Activated CD8-positive, alpha-beta memory T cell treated with anti-CD3 and anti-CD28 coated beads, Interleukin-2, amount 50 U/mL, for 1 hour (primary cell): ENCODE data around the gene TPM1.

Experiments used
- DNase-seq: peaks from one replicate; pipeline ENCODE4 v3.0.0-alpha.2; 2020; ENCODE audit errors: extremely low read depth

TPM1 gene

GRCh38 chr15:63075015-63075983, 32.8 kb downstream of the TPM1 start:
- DNase-seq, result no peak

- DNase-seq, result no peak
Observed at GRCh38 chr15:63075984-63076713, 33.6 kb downstream of the TPM1 start.

- DNase-seq, result no peak
Observed at GRCh38 chr15:63076714-63077046, 34.1 kb downstream of the TPM1 start.

GRCh38 chr15:63077952-63078351, 35.4 kb downstream of the TPM1 start:
- no peak for DNase-seq

GRCh38 chr15:63079947-63080626, 37.5 kb downstream of the TPM1 start:
- DNase-seq, result no peak

GRCh38 chr15:63080634-63081250, 38.2 kb downstream of the TPM1 start:
- DNase-seq, result no peak

- no peak for DNase-seq
Observed at GRCh38 chr15:63082366-63082765, 39.8 kb downstream of the TPM1 start.

- DNase-seq, result no peak
Observed at GRCh38 chr15:63083044-63083443, 40.5 kb downstream of the TPM1 start.

GRCh38 chr15:63083541-63083940, 41.0 kb downstream of the TPM1 start:
- no peak for DNase-seq

- no peak for DNase-seq
Observed at GRCh38 chr15:63084806-63085205, 42.3 kb downstream of the TPM1 start.

GRCh38 chr15:63085289-63085688, 42.7 kb downstream of the TPM1 start:
- no peak for DNase-seq

GRCh38 chr15:63086271-63086670, 43.7 kb downstream of the TPM1 start:
- DNase-seq, result no peak

GRCh38 chr15:63086947-63087346, 44.4 kb downstream of the TPM1 start:
- DNase-seq, result no peak

GRCh38 chr15:63088533-63089245, 46.1 kb downstream of the TPM1 start:
- DNase-seq, result no peak

GRCh38 chr15:63089260-63090043, 46.9 kb downstream of the TPM1 start:
- DNase-seq, result no peak

GRCh38 chr15:63090472-63090871, 47.9 kb downstream of the TPM1 start:
- no peak for DNase-seq

GRCh38 chr15:63090887-63091286, 48.3 kb downstream of the TPM1 start:
- no peak for DNase-seq

- no peak for DNase-seq
Observed at GRCh38 chr15:63091679-63092446, 49.3 kb downstream of the TPM1 start.

GRCh38 chr15:63093486-63094205, 51.1 kb downstream of the TPM1 start:
- DNase-seq, result peak; percentile 32
